ENCODE measurements around the gene SAP30L.

The SAP30L gene

GRCh38 chr5:154481584-154482381, 36.0 kb downstream of the SAP30L start:
- no peak for DNase-seq

DNA sequence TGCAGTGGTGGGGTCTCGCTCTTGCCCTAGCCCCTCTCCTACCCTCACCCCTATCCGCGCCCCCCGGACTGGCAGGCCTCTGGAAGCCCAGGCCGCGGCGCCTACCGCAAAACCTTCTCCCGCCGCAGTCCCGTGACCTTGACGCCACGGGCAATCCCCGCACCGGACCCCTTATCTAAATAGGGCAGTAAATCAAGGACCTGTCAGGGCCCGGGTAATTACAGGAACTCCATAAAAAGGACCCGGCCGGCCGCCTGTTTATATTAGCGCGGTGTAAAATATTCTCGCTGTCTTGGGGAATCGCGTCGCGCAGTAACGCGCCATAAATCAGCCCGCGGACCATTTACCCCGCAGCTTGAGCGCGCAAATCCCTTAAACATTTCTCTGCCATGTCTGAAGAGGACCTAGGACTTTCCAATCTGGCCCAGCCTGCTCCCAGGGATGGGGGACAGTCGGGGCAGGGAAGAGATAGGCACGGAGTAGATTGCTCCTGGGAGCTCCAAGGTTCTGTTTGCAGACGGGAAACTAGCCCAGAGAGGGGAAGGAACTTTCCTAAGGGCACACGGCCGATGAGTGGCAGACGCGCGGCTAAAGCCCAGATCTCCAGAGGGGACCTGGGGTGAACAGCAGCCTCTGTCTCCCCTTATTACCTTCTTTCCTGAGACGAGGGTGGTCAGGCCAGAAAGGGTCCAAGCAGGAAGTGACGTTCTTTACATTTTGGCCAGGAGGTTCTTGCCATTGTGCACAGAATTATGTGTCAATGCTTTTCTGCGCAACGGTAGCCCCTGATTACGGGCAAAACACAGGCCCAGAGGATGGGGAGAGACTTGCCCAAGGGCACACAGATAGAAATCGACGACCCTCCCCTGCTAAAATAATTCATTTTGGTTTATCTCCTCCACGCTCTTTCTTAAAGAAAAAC, 37.0 kb downstream of the SAP30L start:
- DNase-seq, result no peak

- no peak for DNase-seq
Observed at GRCh38 chr5:154483654-154484392, 38.0 kb downstream of the SAP30L start.

- DNase-seq, result no peak
Observed at GRCh38 chr5:154484393-154485095, 38.7 kb downstream of the SAP30L start.

DNA sequence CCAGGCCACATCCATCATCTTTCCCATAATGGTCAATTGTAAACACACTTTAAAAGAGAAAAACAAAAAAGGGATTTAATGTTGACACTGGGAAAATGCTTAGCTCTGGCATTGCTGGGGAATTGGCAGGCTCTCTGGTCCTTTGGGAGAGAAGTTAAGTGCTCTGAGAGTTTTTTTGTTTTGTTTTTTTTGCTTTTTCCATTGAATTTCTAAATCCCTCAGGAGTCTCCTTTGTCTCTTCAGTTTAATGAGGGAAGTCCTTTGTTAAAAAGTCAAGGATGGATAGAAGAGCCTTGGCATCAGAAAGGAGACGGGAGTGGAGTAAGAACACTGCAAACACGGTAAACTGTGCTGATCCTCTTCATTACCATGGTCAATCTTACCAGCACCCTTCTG, 39.3 kb downstream of the SAP30L start:
- no peak for DNase-seq

GRCh38 chr5:154485850-154486426, 40.1 kb downstream of the SAP30L start:
- no peak for DNase-seq

DNA sequence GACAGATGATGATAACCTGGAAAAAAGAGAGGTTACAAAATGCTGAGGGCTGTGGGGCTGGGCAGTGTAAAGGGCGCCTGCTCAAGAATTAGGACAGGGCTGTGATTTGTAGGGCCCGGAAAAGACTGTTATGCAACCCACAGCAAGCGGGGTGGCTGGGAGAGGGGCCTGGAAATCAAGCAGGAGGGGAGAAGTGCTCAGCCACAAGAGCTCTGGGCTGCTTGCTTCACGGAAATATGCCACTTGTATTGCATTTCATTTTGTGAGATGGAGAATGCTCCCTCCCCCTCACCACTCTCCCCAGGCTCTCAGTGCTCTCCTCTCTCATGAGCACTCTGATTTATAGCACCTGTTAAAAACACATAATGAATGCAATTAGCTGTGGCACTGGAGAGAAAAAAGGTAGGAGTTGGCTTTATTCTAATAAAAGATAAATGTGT, 40.6 kb downstream of the SAP30L start:
- DNase-seq, result no peak

- DNase-seq, result no peak
Observed at GRCh38 chr5:154487541-154487940, 41.7 kb downstream of the SAP30L start.

- DNase-seq, result no peak
Observed at GRCh38 chr5:154491941-154492340, 46.1 kb downstream of the SAP30L start.

GRCh38 chr5:154493274-154493673, 47.5 kb downstream of the SAP30L start:
- DNase-seq, result no peak

GRCh38 chr5:154494036-154494435, 48.2 kb downstream of the SAP30L start:
- no peak for DNase-seq

DNA sequence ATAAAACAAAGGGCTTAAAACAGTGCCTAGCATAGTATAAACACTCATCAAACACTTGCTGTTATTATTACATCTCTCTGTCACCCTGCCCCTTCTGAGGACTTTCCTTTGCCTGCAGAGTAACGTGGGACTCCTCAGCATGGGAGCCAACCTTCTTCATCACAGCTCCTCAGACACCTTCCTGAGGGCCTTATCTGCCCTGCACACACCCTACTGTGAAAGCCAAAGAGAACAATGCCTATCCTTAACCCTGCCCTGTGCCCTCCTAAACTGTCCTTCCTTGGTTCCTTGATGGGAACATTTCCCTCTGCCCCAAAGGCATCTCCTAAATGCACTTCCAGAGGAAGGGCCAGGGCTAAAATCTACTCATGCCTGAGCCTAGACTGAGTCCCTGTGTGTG, 52.8 kb downstream of the SAP30L start:
- no peak for DNase-seq

DNA sequence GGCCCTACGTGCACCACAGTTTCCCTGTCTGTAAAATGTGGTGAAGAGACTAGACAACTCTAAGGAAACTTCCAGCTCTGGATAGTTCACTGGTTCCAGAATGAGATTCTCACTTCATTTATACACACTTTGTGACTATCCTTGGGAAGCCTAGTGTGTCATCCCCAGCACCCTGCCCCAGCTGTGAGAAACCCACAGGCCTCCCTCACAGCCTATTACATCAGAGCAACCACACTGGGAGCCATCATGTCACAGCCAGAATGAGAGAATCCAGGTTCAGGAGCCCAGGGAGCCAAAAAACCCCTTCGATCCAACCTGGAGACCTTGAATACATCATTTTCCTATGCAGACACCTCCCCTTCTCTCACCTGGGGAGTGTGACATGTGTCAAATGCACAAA, 53.2 kb downstream of the SAP30L start:
- no peak for DNase-seq

GRCh38 chr5:154501566-154501965, 55.8 kb downstream of the SAP30L start:
- no peak for DNase-seq

DNA sequence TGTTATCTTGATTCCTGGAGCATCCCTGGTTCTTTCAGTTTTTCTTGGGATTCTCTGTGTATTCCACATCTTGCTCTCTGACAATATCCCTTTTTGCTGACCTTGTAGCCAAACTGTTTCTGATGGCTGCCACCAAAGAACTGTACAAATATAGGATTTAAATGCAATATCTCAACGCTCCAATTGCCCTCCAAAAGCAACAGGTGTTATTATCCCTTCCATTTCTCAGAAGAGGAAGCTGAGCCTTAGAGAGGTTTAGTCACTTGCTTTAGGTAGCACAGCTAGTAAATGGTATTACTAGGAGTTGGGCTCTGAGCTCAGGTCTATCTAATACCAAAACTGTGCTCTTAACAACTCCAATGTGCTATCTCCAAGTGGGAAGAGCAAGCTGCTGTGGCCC, 56.4 kb downstream of the SAP30L start:
- DNase-seq, result no peak

- no peak for DNase-seq
Observed at GRCh38 chr5:154503698-154504039, 57.9 kb downstream of the SAP30L start.

- DNase-seq, result no peak
Observed at GRCh38 chr5:154505567-154505966, 59.8 kb downstream of the SAP30L start.

DNA sequence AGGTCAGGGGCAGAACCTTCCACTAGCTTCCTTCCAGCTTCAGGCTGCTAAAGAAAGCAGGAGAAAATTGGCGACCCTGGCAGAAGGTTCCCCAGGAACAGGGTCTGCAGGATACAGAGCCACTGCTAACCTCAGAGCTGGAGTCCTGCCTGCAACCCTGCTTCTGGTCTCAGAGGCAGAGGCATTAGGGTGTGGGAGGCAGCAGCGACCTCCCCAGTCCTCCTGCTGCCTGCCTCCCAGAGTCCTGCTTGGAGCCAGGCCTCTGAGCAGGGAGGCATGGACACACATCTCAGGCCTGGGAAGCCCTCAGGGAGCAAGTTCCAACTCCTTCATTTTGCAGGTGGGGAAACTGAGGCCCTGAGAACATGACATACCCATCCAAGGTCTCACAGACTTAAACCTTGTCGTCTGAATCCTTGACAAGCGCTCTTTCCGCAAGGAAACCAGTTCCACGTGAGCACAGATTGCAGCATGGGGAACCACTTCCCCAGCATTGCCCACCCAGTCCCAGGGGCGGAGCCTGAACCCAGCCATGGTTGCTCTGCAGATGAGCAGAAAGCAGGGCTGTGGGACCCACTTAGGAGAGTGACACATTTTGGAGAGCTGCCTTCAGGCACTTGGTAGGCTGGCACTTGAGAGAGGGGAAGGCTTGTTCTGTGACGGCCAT, 60.4 kb downstream of the SAP30L start:
- no peak for DNase-seq

- DNase-seq, result no peak
Observed at GRCh38 chr5:154506716-154507080, 60.9 kb downstream of the SAP30L start.

- no peak for DNase-seq
Observed at GRCh38 chr5:154508114-154508513, 62.3 kb downstream of the SAP30L start.

GRCh38 chr5:154509784-154510555, 64.2 kb downstream of the SAP30L start:
- no peak for DNase-seq

Data from CD4-positive, alpha-beta T cell treated with Interleukin-21 for 1 hour (primary cell).